GM23338 (cell line): ENCODE measurements around the gene GPD1. TPM values are rescaled to one million over a fixed set of nuclear protein-coding genes. Genes with fewer than 3 reads are reported as not detected.

ENCODE experiments used
- ATAC-seq: fragments of 200-7000 bp; cut with Tn5 transposase; 3 replicates; pipeline ENCODE4 v1.9.1; 2020
- DNase-seq: peaks from one replicate; pipeline ENCODE4 v3.0.0-alpha.2; 2015; ENCODE audit warnings: low spot score
- H2AFZ ChIP-seq: fragments of 200-600 bp; sonication (generic); 2 replicates; pipeline ENCODE4 v1.8.0; 2016; ENCODE audit warnings: antibody characterized with exemption, mild to moderate bottlenecking, moderate library complexity
- H3F3A ChIP-seq: fragments of 200-600 bp; sonication (generic); replicated peaks from 2 replicates; pipeline ENCODE4 v1.8.0; 2017; ENCODE audit warnings: antibody characterized with exemption, mixed run types, low read depth
- H3K27ac ChIP-seq: fragments of 200-600 bp; sonication (generic); 2 replicates; pipeline ENCODE4 v1.6.1; 2016; ENCODE audit warnings: low read depth
- H3K27me3 ChIP-seq: fragments of 200-600 bp; sonication (generic); 2 replicates; pipeline ENCODE4 v1.8.0; 2016; ENCODE audit warnings: mild to moderate bottlenecking, mixed run types, moderate library complexity; ENCODE audit not compliant: insufficient read depth
- H3K36me3 ChIP-seq: fragments of 200-600 bp; sonication (generic); 2 replicates; pipeline ENCODE4 v1.8.0; 2016; ENCODE audit warnings: mild to moderate bottlenecking; ENCODE audit not compliant: insufficient read depth
- H3K4me1 ChIP-seq: fragments of 200-600 bp; sonication (generic); 2 replicates; pipeline ENCODE4 v1.8.0; 2016; ENCODE audit warnings: mild to moderate bottlenecking, moderate library complexity; ENCODE audit not compliant: insufficient read depth
- H3K4me2 ChIP-seq: fragments of 200-600 bp; sonication (generic); 2 replicates; pipeline ENCODE4 v1.7.1; 2017; ENCODE audit warnings: mixed run types
- H3K4me3 ChIP-seq: fragments of 200-600 bp; sonication (generic); 2 replicates; pipeline ENCODE4 v1.6.1; 2016; ENCODE audit warnings: mixed run types
- H3K79me2 ChIP-seq: fragments of 200-600 bp; sonication (generic); replicated peaks from 2 replicates; pipeline ENCODE4 v1.8.0; 2017; ENCODE audit warnings: mild to moderate bottlenecking; ENCODE audit not compliant: insufficient read depth
- H3K9me2 ChIP-seq: fragments of 200-600 bp; sonication (generic); 2 replicates; pipeline ENCODE4 v1.8.0; 2017; ENCODE audit not compliant: insufficient read depth
- H4K20me1 ChIP-seq: fragments of 200-600 bp; sonication (generic); replicated peaks from 2 replicates; pipeline ENCODE4 v1.8.0; 2017; ENCODE audit warnings: mild to moderate bottlenecking; ENCODE audit not compliant: insufficient read depth
- H3K27ac Mint-ChIP-seq: 2 replicates; pipeline ENCODE4 v1.8.0; 2020; ENCODE audit warnings: inconsistent platforms, mild to moderate bottlenecking, moderate library complexity, mixed read lengths
- H3K27me3 Mint-ChIP-seq: 3 replicates; pipeline ENCODE4 v1.8.0; 2022; ENCODE audit warnings: low read depth, mild to moderate bottlenecking, moderate library complexity, mixed read lengths, inconsistent platforms; ENCODE audit not compliant: insufficient read depth, poor library complexity
- H3K36me3 Mint-ChIP-seq: 3 replicates; pipeline ENCODE4 v1.8.0; 2021; ENCODE audit warnings: low read depth, mild to moderate bottlenecking, inconsistent platforms, moderate library complexity, mixed read lengths
- H3K4me1 Mint-ChIP-seq: 3 replicates; pipeline ENCODE4 v1.8.0; 2020; ENCODE audit warnings: mild to moderate bottlenecking, inconsistent platforms, mixed read lengths
- H3K4me3 Mint-ChIP-seq: 3 replicates; pipeline ENCODE4 v1.8.0; 2021; ENCODE audit warnings: moderate library complexity, mild to moderate bottlenecking, inconsistent platforms, mixed read lengths
- H3K9me3 Mint-ChIP-seq: 3 replicates; pipeline ENCODE4 v1.8.0; 2020; ENCODE audit warnings: moderate library complexity, mild to moderate bottlenecking, inconsistent platforms, mixed read lengths
- CREB1 ChIP-seq: fragments of 250-450 bp; sonication (Bioruptor Pico); IDR thresholded peaks from 2 replicates; pipeline ENCODE4 v1.5.0; 2020; ENCODE audit warnings: low read depth, mild to moderate bottlenecking, moderate library complexity
- ETS1 ChIP-seq: IDR thresholded peaks from 2 replicates; pipeline ENCODE4 v1.6.1; 2016; ENCODE audit warnings: antibody characterized with exemption
- EZH2phosphoT487 ChIP-seq: fragments of 200-600 bp; sonication (generic); IDR thresholded peaks from one replicate; pipeline ENCODE4 v1.8.1; 2018; ENCODE audit warnings: antibody characterized with exemption; ENCODE audit not compliant: unreplicated experiment
- JUNB ChIP-seq: IDR thresholded peaks from one replicate; pipeline ENCODE4 v1.6.1; 2016; ENCODE audit warnings: antibody characterized with exemption; ENCODE audit not compliant: unreplicated experiment
- REST ChIP-seq: IDR thresholded peaks from one replicate; pipeline ENCODE4 v1.6.1; 2018; ENCODE audit warnings: antibody characterized with exemption; ENCODE audit not compliant: unreplicated experiment
- ZNF462 ChIP-seq: fragments of 250-450 bp; sonication (Bioruptor Pico); IDR thresholded peaks from 2 replicates; pipeline ENCODE4 v1.5.0; 2020; ENCODE audit warnings: mild to moderate bottlenecking, moderate library complexity
- polyA plus RNA-seq: library from polyadenylated mRNA; unstranded; fragments of >200 nt; fragmentation: Nextera tagmentation; extraction: Ambion mirVana; gene quantifications from 2 replicates; pipeline ENCODE4 v1.2.1, GENCODE V29; 2016
- total RNA-seq: library from RNA; depleted of rRNA; stranded (reverse); fragments of >200 nt; shearing (Covaris generic); gene quantifications from 2 replicates; pipeline ENCODE4 v1.2.3, GENCODE V29; 2014

Gene GPD1
- total and polyA plus RNA-seq, 2 experiments from 2014 or later, result 0.36 to 0.45 TPM

- H3K4me1 Mint-ChIP-seq, result no peaks in the 10 kb centered on the region
- Histone ChIP-seq H3K9me2 (no peaks in the 10 kb centered on the region), H3K4me1 (no peaks in the 10 kb centered on the region), H3F3A (no peaks in the 10 kb centered on the region), H4K20me1 (peaks cover 5% of the 10 kb centered on the region; the same call in 1 of the 2 replicates), H3K27me3 (no peaks in the 10 kb centered on the region), H3K36me3 (no peaks in the 10 kb centered on the region), H3K4me3 (no peak overlapping the region), H3K79me2 (peaks cover 7% of the 10 kb centered on the region; the same call in 1 of the 2 replicates), H2AFZ (no peak overlapping the region), H3K4me2 (no peak overlapping the region), H3K27ac (no peak overlapping the region)
- DNase-seq (no peak), ATAC-seq (no peak)
- no peaks in the 10 kb centered on the region; the same call in 2 of the 3 replicates for H3K36me3 Mint-ChIP-seq
- H3K4me3 Mint-ChIP-seq, result no peak overlapping the region
- H3K27me3 Mint-ChIP-seq, result no peaks in the 10 kb centered on the region
- no peaks in the 10 kb centered on the region for H3K9me3 Mint-ChIP-seq
- no peak for TF ChIP-seq EZH2phosphoT487
- no peak for TF ChIP-seq ZNF462 (CRISPR knock-in tag)
- TF ChIP-seq JUNB, result no peak
- no peak overlapping the region for H3K27ac Mint-ChIP-seq
Observed at GRCh38 chr12:50120953-50121352, 17.1 kb downstream of the GPD1 start.

- Histone ChIP-seq H3K27ac (no peak overlapping the region), H3K4me1 (no peaks in the 10 kb centered on the region), H3K36me3 (no peaks in the 10 kb centered on the region), H3K27me3 (no peaks in the 10 kb centered on the region), H3F3A (no peaks in the 10 kb centered on the region), H3K9me2 (no peaks in the 10 kb centered on the region), H3K79me2 (0 out of 2 replicates have a peak, but pooled peaks cover 4% of the 10 kb centered on the region), H4K20me1 (peaks cover 5% of the 10 kb centered on the region; the same call in 1 of the 2 replicates), H3K4me3 (no peak overlapping the region), H2AFZ (no peak overlapping the region), H3K4me2 (no peak overlapping the region)
- H3K27me3 Mint-ChIP-seq, result no peaks in the 10 kb centered on the region
- no peak overlapping the region for H3K4me3 Mint-ChIP-seq
- H3K27ac Mint-ChIP-seq, result no peak overlapping the region
- H3K9me3 Mint-ChIP-seq, result no peaks in the 10 kb centered on the region
- H3K4me1 Mint-ChIP-seq, result no peaks in the 10 kb centered on the region
- DNase-seq (no peak), ATAC-seq (no peak)
- no peaks in the 10 kb centered on the region; the same call in 2 of the 3 replicates for H3K36me3 Mint-ChIP-seq
- no peak for TF ChIP-seq EZH2phosphoT487
- TF ChIP-seq ETS1, result no peak
- no peak for TF ChIP-seq REST
- no peak for TF ChIP-seq CREB1 (CRISPR knock-in tag)
Observed at GRCh38 chr12:50121641-50122040, 17.8 kb downstream of the GPD1 start.
